Cerebellar nuclear complex (tissue), 1 donor: ENCODE results near the gene PTGES3L.
"Not testable (repeated sequence)": the region's sequence is repeated elsewhere in the genome, so short reads cannot be mapped to it uniquely, and the experiment has no call there.

Experiments used
- DNase-seq, 2 experiments: peaks; one replicate each; lab custom pipeline; 2025; lab: John Stamatoyannopoulos, UW

The PTGES3L gene

GRCh38 chr17:43014020-43014648 lies 34.3 kb upstream of the PTGES3L start:
- no peak for DNase-seq

GRCh38 chr17:43013296-43013695 lies 33.4 kb upstream of the PTGES3L start:
- no peak for DNase-seq

GRCh38 chr17:43011728-43012472 lies 32.0 kb upstream of the PTGES3L start:
- no peak for DNase-seq

- no peak for DNase-seq
Observed at GRCh38 chr17:43010667-43011308, 30.9 kb upstream of the PTGES3L start.

DNA sequence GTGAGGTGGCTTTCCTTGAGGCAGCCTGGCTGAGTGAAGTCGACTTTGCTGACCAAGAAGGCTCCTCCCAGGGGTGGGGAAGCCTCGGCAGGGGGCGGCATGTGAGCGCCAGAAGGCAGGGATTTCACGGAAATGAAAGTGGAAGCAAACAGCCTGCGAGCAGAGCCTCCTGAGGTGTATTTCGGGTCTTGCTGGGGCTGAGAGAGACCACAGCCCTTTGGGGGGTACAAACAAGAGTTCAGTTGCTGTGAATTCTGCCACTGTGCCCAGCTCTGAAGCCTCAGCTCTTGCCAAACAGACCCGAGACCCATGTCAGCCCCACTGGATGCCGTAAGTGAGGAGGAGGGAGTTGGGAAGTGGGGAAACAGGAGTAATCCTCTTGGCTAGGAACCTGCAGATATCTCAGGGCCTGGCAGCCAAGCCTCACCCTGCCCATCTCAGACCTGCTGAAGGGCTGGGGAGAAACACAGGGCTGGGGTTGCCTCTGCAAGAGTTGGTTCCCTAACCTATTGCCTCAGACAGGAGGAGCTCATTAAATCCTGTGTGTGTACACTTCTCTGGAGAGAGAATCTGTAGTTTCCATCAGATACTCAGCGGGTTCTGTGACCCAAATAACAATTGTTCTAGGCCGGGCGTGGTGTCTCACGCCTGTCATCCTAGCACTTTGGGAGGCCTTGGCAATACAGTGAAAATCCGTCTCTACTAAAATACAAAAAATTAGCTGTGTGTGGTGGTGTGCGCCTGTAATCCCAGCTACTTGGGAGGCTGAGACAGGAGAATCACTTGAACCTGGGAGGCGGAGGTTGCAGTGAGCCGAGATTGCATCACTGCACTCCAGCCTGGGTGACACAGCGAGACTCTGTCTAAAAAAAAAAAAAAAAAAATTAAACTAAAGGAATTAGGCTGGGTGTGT lies 27.0 kb upstream of the PTGES3L start, which contains the start of gene IFI35:
Gene IFI35 (plus strand): TSS at position 146 of the 913 bp plus-strand sequence. CDS start 164 bp downstream, at position 310.
- DNase-seq: no peak

GRCh38 chr17:43003542-43004172 lies 23.8 kb upstream of the PTGES3L start:
- no peak for DNase-seq

- not testable (repeated sequence) for DNase-seq
Observed at GRCh38 chr17:43000894-43001293, 21.0 kb upstream of the PTGES3L start.

- DNase-seq: no peak
Observed at GRCh38 chr17:42999003-42999525, 19.2 kb upstream of the PTGES3L start.

GRCh38 chr17:42997984-42998938 lies 18.4 kb upstream of the PTGES3L start, which contains the start of gene RPL27:
Gene RPL27 (plus strand): TSS chr17:42998419. CDS start chr17:42998751, 332 bp downstream.
- peak; percentile 89 to 97 for DNase-seq

DNA sequence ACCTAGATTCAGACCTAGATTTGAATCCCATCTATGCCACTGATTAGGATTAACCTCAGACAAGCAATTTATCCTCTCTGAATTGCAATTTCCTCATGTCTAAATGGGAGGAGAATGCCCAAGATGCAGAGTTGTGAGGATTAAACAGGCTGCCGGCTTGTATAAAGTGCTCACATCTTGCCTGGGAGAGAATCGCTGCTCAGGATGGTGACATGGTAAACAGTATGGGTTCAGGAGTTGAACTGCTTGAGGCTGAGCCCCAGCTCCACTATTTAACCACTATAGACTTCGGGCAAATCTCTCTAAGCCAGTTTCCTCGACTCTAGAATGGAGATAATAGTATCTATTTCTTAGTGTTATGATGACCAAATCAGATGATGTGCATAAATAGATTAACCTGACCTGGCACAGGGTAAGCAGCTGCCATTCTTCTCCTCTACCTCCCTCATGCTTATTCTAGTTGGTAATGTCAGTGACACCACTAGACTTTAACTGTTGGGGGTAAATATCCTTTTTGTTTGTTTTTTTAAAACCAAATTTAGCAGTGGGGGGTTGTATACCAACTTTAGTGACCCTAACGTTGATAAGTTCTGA lies 17.6 kb upstream of the PTGES3L start:
- no peak for DNase-seq

GRCh38 chr17:42993913-42994312 lies 14.0 kb upstream of the PTGES3L start:
- DNase-seq: not testable (repeated sequence)

DNA sequence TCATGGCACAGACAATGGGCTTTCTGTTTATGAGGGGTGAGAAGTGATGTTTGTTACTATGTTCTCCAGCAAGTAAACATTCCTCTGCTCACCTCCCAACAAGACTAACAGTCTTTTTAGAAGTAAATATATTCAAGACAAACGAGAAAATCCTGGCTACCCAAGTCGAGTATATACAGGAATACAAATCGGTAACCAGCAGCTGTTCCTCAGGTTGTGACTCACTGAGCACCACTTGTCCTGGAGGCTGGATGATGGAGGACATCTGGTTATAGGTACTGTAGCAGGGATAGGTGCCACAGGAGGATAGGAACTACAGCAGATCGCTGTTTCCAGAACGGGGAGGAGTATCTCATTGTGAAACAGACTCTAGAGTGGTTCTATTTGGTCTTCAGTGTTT lies 13.0 kb upstream of the PTGES3L start:
- no peak for DNase-seq

DNA sequence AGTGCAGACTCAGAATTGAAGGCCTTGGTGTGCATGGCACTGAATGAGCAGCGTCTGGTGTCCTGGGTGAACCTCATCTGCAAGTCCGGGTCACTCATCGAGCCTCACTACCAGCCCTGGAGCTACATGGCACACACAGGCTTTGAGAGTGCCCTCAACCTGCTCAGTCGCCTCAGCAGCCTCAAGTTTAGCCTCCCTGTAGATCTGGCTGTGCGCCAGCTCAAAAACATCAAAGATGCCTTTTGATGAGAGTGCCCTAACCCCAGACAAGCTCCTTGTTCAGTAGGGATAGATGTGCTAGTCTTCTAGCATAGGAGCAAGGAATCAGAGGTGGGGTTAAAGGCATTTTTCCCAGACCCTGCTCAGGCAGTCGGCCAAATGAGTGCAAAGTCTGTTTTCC lies 11.6 kb upstream of the PTGES3L start:
- DNase-seq: no peak

GRCh38 chr17:42989726-42990652 lies 10.1 kb upstream of the PTGES3L start:
- DNase-seq: no peak

- DNase-seq: no peak
Observed at GRCh38 chr17:42989141-42989540, 9.3 kb upstream of the PTGES3L start.

- no peak for DNase-seq
Observed at GRCh38 chr17:42985225-42985624, 5.3 kb upstream of the PTGES3L start.

DNA sequence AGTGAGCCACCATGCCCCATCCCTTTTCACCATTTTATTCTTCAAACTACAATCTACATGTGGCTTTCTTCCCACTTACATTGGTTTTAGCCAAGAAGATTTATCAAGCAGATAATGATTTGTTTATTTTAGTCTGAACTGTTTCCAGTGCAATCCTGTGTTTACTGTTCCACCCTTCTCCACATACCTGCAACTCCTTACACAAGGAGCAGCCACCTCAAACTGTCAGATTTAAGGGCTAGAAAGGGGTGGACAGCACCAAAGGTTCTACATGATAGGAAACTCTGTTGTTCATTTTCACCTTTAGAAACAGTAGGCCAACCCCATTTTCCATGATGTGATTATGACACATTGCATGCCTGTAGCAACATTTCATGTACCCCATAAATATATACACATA lies 2.4 kb upstream of the PTGES3L start:
- DNase-seq: no peak

DNA sequence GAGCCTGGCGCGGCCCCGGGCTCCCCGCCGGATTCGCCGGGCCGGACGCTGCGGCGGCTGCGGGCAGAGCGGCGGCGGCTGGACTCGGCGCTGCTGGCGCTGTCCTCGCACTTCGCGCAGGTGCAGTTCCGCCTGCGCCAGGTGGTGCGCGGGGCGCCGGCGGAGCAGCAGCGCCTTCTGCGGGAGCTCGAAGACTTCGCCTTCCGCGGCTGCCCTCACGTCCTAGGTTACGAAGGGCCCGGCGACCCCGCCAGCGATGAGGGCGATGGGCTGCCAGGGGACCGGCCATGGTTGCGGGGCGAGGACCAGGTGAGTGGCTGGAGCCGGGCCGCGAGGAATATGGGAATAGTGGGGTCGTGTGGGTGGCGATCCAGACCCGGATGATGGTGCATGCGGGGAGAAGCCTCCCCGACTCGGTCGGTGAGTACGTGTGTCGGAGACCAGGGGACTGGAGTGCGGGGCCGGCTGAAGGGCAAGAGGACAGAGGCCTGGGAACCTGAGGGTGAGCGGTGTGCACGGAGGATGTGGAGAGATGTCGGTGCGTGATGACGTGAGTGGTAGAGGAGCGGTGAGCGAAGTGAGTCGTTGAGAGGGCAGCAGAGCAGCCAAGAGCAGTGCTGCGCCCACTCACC lies 1.0 kb upstream of the PTGES3L start:
- DNase-seq: no peak
